NCI-H2171 (cell line): ENCODE data around the gene RFXANK.
"Not testable (repeated sequence)": the region's sequence is repeated elsewhere in the genome, so short reads cannot be mapped to it uniquely, and the experiment has no call there.

Source experiments
- DNase-seq: peaks from one replicate; lab custom pipeline; 2025; lab: John Stamatoyannopoulos, UW

RFXANK gene

DNA sequence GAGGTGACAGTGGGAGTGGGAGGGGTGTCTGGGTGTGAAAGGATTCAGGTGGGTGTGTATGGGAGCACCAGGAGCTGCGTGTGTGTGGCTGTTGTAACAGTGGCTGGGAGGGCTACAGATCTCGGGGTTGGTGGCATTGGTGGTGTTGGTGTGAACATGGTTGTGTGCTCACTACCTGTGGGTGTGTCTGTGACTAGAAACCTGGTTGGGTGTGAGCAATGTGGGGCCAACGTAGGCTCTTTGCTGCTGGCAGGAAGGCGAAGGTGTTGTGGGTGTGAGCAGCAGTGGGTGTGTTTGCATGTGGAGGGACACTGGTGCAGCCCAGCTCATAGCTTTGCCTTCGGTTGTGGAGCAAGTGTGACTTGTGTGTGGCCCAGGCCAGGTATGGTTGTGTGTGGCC, 14.9 kb downstream of the RFXANK start:
- DNase-seq: no peak

DNA sequence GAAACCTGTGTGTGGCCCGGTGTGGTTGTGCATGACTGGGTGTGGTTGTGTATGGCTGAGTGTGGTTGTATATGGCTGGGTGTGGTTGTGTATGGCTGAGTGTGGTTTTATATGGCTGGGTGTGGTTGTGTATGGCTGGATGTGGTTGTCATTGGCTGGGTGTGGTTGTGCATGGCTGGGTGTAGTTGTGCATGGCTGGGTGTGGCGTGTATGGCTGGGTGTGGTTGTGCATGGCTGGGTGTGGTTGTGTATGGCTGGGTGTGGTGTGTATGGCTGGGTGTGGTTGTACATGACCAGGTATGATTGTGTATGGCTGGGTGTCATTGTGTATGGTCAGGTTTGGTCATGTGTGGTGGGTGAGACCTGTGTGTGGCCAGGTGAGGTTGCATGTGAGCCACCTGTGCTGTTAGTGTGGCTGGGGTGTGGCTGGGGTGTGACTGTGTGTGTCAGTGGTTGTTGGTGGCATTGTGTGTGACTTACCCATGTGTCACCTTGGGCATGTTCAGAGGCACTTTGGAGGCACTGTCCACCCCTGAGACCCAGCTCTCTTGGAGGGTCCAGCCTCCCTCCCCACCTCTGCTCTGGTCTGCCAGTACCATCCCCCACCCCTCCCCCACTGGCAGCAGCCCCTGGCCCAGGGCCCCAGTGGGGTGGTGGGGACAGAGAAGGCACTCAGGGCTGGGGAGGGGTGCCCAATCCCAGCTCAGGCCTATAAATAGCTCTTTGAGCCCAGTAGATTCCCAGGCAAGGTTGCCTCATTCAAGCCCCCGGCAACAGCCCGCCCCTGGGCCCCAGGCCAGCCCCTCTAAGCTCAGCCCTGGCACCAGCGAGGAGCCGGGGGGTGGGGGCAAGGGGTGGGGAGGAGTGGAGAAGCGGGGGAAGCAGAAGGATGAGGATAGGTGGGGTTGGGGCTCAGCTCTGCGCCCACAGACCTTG, 15.8 kb downstream of the RFXANK start:
- DNase-seq: no peak

DNA sequence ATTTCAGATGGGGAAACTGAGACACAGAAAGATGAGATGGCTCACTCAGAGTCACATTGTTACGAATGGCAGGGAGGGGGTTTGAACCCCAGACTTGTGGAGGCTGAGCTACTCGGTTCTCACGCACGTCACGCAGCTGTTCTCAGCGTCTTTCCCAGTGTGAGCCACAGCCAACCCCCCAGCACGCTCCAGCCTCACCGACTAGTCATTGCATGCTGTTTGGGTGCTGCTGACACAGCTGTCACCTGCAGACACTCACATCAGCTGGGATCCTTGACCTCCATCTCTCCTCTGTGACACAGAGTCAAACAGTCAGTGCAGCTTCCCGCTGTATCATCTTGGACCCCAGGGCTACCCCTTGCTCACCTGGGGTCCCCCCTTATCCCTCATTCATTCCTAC, 17.3 kb downstream of the RFXANK start:
- peak; percentile 31 for DNase-seq

DNA sequence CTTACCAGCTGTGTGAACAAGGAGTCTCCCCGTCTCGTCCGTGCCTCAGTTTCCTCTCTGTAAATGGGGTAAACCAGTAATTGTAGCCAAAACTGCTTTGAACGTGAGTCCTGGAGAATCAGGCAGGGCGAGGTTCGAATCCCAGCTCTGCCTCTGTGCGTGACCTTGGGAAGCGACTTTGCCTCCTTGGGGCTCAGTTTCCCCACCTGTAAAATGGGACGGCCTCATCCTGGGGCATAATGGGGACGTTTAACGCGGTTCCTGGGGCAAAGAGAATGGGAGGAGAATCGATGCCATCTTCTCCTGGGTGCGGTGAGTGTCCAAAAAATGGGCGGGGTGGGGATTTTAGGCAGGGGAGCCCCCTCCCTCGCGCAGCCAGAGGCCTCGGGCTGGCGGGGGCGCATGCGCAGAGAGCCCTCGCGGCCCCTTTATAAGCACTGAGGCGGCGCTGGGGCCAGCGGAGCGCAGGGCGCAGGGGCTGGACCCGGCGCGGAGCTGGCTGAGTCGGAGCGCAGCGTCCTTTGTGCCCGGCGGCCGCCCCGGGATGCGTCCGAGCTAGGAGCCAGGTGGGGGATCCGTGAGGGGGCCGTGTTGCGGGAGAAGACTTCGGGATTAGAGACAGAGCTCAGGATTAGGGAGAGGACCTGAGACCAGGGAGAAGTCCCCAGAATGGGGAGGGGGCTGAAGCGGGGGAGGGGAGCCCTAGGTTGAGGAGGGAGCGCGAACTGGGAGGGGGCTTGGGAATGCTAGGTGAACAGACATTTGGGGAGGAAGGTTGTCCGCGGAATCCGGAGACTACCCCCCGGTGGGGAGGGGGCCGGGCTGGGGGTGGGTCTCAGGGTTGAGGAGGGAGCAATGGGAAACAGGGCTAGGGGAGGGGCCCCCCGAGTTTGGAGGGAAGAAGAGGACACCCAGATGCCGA, 19.7 kb downstream of the RFXANK start, which contains the start of gene NCAN:
Gene NCAN (plus strand): TSS at position 460 of the 922 bp plus-strand sequence. CDS start 4,996 bp downstream, outside the sequence.
- no peak for DNase-seq

DNA sequence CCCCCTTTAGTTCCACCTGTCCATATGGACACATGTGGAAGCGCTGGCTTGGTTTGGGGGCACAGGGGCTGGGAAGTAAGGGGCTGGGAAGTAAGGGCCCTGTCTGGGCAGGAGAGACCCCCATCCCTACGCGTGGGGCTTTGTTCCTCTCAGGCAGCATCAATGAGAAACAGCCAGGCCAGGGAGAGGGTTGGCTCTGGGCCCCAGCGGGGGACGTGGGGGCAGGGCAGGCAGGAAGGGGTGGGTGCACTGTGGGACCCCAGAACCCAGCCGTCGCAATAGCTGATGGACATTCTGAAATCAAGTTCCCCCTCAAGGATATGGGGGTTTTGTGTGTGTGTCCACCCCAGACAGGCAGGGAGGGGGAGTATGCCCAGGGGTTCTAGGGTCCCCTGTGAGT, 20.9 kb downstream of the RFXANK start:
- no peak for DNase-seq

DNA sequence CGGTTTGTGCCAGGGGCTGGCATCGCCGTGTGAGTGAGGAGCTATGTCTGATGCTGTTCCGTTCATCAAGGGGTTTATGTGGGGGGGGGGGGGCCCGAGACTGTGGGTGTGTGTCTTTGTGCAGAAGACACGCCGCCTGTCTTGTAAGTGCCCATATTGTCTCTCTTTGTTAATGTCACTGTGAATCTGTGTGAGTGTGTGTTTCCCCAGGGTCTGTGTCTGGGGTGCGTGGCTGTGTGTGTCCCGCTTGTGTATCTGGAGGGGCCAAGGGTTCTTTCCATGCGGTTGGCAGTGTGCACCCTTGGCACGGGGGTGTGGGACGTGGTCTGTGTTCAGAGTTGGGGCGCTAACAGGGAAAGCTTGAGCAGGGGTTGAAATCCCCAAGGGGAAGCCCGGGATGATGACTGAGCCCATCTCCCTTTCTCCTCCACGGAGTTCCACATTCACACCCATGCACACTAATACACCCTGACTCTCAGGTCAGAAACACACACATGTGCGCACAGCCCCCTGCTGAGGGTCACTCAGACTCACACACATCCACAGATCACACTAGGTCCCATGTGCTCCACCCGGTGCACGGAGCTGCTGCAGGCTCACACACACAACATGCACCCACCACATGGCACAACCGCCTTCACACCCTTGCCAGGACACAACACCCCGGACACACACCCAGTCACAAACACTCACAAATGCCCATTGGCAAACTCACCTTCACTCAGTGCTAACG, 21.5 kb downstream of the RFXANK start:
- no peak for DNase-seq

DNA sequence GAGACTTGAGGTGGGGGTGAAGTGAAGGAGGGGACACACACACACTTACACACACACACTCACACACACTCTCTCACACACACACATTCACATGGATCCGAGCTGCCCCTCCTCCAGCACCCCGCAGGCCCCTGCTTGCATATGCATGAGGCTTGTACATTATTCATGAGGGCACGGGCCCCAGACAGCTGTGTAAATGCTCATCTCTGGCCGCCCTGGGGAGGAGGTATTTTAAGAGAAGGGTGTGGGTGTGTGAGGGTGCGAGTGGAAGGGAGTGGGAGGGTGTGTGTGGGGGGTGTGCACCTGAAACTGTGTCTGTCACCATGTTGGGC, 22.1 kb downstream of the RFXANK start:
- DNase-seq: no peak

DNA sequence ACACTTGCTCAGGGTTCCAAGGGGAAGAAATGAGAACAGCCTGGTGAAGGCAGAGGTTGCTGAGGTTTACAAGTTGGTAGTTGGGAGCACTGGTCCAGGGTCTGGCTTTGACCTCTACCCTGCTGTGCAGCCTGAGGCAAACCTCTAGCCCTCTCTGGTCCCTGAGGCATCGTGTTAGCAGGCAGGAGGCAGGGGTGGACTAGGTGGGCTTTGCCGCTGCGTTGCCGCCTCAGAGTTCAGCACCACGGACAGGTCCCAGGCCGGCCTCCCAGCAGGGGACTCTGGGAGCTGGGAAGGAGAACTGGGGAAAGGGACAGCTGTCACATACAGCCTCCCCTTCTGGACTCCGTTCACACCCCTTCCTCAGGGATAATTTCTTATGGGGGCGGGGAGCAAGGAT, 22.8 kb downstream of the RFXANK start:
- DNase-seq: no peak

DNA sequence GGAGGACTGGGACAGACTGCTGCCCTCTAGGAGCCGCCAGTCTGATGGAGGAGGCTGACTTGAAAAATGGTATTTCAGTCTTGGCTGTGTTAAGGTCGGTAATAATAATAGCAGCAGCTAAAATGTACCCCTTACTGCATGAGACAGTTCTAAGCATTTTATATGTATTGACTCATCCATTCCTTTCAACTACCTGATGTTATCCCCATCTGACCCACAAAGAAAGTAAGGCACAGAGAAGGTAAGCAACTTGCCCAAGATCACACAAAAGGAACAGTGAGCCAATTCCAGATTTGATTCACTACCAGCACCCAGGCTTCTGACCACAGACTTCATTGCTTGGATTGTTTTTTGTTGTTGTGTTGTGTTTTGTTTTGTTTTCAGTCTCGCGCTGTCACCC, 23.7 kb downstream of the RFXANK start:
- DNase-seq: no peak

DNA sequence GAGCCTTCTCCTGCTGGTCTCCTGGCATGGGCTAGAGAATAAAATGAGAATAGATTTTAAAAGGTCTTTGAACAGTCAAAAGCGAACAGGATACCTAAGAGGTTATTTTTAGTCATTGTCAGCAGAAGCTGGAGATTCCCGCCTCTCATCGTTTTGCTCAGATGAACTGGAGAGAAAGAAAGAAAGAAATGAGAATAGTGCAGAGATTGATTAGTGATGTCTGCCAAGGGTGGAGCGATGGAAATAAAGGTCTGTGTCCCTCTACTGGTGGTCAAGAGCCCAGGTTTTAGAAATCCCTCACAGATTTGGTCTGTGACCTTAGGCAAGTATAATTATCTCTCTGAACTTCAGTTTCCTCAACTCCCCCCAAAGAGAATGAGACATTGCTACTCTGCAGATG, 25.0 kb downstream of the RFXANK start:
- DNase-seq: no peak

DNA sequence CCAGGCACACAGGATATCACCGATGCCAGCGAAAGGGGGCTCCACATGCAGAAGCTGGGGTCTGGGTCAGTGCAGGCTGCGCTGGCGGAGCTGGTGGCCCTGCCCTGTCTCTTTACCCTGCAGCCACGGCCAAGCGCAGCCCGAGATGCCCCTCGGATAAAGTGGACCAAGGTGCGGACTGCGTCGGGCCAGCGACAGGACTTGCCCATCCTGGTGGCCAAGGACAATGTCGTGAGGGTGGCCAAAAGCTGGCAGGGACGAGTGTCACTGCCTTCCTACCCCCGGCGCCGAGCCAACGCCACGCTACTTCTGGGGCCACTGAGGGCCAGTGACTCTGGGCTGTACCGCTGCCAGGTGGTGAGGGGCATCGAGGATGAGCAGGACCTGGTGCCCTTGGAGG, 26.9 kb downstream of the RFXANK start:
- no peak for DNase-seq

DNA sequence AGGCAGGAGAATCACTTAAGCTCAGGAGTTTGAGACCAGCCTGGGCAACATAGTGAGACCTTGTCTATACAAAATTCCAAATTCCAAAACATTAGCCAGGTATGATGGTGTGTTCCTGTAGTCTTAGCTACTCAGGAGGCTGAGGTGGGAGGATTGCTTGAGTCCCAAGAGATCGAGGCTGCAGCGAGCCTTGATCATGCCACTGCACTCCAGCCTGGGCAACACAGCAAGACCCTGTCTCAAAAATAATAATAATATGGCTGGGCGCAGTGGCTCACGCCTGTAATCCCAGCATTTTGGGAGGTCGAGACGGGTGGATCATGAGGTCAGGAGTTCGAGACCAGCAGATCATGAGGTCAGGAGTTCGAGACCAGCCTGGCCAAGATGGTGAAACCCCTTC, 28.9 kb downstream of the RFXANK start:
- DNase-seq: not testable (repeated sequence)

DNA sequence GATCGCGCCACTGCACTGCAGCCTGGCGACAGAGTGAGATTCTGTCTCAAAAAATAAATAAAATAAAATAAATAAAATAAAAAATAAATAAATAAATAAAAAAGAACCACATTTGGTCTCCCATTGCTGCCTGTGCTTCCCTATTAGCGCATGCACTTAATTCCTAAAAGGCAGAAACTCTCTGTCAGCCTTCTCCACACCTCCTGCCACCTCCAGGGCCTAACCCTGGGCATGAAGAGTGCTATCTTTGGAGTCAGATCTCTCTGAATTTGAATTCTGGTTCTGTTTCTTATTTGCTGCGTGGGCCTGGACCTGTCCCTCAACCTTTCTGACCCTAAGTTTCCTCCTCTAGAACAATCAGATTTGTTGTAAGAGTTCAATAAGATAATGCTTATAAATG, 31.0 kb downstream of the RFXANK start:
- no peak for DNase-seq

DNA sequence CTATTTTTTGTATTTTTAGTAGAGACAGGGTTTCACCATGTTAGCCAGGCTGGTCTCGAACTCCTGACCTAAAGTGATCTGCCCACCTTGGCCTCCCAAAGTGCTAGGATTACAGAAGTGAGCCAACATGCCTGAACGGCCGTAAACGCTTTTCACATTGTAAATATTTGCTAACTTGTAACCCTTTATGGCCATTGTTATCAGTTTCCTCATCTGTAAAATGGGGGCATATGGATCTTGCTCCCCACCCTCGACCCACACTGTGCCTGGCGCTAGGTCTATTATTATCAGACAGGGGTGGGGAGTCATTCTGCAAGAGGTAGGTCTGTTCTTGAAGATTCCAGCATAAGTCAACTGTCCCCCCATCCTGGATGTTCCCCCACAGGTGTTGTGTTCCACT, 31.6 kb downstream of the RFXANK start:
- no peak for DNase-seq

DNA sequence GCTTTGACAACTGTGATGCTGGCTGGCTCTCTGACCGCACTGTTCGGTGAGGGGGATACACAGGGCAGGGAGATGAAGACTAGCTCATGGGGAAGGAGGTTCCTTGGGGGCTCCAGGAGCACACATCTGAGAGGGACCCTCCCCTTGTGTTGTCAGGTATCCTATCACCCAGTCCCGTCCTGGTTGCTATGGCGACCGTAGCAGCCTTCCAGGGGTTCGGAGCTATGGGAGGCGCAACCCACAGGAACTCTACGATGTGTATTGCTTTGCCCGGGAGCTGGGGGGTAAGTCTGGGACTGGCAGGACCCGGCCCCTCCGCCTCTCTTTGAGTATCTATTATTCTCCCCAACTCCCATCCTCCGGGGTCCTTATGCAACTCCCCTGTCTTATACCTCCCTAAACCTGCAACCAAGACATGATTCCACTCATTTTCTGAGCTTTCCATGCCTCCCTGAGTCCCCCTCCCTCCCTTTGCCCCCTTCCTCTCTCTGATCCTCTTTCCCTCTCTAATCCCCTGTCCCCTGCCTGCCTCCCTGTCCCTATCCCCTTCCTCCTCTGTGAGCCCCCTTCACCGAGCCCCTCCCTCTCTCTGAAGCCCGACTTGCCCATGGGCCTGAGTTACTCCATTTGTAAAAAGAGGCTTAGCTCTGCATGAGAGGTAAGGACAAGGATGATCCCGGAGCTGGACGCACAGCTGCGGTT, 32.2 kb downstream of the RFXANK start:
- DNase-seq: no peak

DNA sequence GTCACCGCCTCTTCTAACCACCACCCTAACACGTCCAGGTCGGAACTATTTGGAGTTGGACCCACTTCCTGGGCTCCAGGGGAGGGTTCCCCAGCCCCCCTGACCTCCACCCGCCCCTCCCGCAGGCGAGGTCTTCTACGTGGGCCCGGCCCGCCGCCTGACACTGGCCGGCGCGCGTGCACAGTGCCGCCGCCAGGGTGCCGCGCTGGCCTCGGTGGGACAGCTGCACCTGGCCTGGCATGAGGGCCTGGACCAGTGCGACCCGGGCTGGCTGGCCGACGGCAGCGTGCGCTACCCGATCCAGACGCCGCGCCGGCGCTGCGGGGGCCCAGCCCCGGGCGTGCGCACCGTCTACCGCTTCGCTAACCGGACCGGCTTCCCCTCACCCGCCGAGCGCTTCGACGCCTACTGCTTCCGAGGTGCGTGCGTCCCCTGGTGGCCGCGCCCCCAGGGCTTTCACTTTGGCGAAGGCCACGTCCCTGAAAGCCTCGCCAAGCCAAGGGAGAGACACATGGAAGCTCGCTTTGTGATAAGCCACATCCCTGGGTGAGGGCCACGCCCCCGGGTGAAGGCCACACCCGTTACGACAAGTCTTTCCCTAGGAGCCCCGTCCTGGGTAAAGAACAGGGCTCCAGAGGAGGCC, 32.9 kb downstream of the RFXANK start:
- DNase-seq: peak; percentile 29

DNA sequence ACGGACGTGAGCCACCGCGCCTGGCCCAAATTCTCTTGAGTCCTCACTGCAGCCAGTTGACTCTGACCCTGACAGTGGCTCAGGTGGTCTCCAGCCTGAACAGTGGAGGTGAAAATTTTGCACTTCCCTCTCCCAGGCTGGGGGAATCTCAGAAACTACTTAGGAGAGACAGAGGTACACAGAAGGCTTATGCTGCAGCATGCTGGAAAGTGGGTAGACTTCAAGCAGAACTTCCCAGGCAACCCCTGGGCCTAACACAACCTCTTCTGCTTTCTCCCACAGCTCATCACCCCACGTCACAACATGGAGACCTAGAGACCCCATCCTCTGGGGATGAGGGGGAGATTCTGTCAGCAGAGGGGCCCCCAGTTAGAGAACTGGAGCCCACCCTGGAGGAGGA, 34.1 kb downstream of the RFXANK start:
- no peak for DNase-seq

DNA sequence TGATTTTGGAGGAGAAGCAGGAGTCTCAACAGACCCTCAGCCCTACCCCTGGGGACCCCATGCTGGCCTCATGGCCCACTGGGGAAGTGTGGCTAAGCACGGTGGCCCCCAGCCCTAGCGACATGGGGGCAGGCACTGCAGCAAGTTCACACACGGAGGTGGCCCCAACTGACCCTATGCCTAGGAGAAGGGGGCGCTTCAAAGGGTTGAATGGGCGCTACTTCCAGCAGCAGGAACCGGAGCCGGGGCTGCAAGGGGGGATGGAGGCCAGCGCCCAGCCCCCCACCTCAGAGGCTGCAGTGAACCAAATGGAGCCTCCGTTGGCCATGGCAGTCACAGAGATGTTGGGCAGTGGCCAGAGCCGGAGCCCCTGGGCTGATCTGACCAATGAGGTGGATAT, 34.6 kb downstream of the RFXANK start:
- no peak for DNase-seq

DNA sequence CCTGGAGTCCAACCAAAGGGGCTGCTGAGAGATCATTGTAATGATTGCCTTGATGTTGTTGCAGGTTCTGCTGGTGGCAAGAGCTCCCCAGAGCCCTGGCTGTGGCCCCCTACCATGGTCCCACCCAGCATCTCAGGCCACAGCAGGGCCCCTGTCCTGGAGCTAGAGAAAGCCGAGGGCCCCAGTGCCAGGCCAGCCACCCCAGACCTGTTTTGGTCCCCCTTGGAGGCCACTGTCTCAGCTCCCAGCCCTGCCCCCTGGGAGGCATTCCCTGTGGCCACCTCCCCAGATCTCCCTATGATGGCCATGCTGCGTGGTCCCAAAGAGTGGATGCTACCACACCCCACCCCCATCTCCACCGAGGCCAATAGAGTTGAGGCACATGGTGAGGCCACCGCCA, 35.2 kb downstream of the RFXANK start:
- no peak for DNase-seq

DNA sequence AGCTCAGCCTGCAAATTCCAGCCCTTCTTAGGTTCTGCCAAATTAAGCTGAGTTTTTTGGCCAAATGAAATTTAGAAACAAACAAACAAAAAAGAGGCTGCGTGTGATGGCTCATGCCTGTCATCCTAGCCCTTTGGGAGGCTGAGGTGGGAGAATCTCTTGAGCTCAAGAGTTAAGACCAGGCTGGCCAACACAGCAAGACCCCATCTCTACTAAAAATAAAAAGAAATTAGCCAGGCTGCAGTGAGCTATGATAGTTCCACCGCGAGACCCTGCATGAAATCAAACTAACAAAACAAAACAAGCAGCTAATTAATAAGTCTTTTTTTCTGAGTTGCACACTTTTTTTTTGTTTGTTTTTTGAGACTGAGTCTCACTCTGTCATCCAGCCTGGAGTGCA, 37.6 kb downstream of the RFXANK start:
- no peak for DNase-seq

DNA sequence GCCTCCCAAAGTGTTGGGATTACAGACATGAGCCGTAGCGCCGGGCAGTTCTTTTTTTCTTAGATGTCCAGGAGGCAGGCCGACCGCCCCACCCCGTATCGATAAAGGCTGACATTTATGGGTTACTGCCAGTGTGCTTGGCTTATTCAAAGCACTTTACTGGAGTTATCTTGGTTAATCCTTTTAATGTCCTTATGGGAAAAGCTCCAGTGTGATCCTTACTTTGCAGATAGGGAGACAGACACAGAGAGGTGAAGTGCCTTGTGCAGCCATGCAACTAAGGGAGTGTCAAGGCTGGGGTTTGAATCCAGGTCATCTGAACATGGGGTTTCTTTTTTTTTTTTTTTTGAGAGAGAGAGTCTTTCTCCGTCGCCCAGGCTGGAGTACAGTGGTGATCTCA, 38.9 kb downstream of the RFXANK start:
- DNase-seq: no peak
